Thoracic aorta (tissue), 2 donors: ENCODE measurements around the gene F2RL2. TPM values are rescaled to one million over a fixed set of nuclear protein-coding genes. Genes with fewer than 3 reads are reported as not detected.
"Not testable (repeated sequence)": the region's sequence is repeated elsewhere in the genome, so short reads cannot be mapped to it uniquely, and the experiment has no call there.

ENCODE experiments used
- ATAC-seq: fragments of 150-250 bp; one replicate; pipeline ENCODE4 v1.8.0; 2017; ENCODE audit warnings: low read depth; ENCODE audit not compliant: insufficient number of reproducible peaks, low FRiP score
- DNase-seq: peaks from one replicate; pipeline ENCODE4 v3.0.0-alpha.2; 2020; ENCODE audit warnings: low spot score
- H3K27ac ChIP-seq, 2 donors: fragments of 200-600 bp; sonication (generic); 1 replicate in 1 of 2; 2 replicates in 1 of 2; pipeline ENCODE4 v1.5.1; 2016; ENCODE audit warnings: mild to moderate bottlenecking in 2 of 2, moderate library complexity in 2 of 2
- H3K27me3 ChIP-seq: fragments of 200-600 bp; sonication (generic); replicated peaks from 2 replicates; pipeline ENCODE4 v1.6.0; 2016; ENCODE audit warnings: mild to moderate bottlenecking; ENCODE audit not compliant: insufficient read depth
- H3K36me3 ChIP-seq: fragments of 200-600 bp; sonication (generic); one replicate; pipeline ENCODE4 v1.5.1; 2016
- H3K4me1 ChIP-seq, 2 donors: fragments of 200-600 bp; sonication (generic); 1 replicate in 1 of 2; 2 replicates in 1 of 2; pipeline versions ENCODE4 v1.5.1 to v1.6.0; 2016; ENCODE audit warnings: low read depth in 2 of 2, mild to moderate bottlenecking in 1 of 2; ENCODE audit not compliant: control insufficient read depth in 1 of 2
- H3K4me3 ChIP-seq: fragments of 200-600 bp; sonication (generic); 2 replicates; pipeline ENCODE4 v1.5.1; 2016; ENCODE audit warnings: mild to moderate bottlenecking
- H3K9me3 ChIP-seq: fragments of 200-600 bp; sonication (generic); 2 replicates; pipeline ENCODE4 v1.5.1; 2016
- CTCF ChIP-seq: fragments of 200-600 bp; sonication (generic); IDR thresholded peaks from one replicate; pipeline ENCODE4 v1.5.1; 2019; ENCODE audit warnings: antibody characterized with exemption
- total RNA-seq, 2 donors: library from RNA; depleted of rRNA; stranded (reverse); fragments of >200 nt; gene quantifications; one replicate each; pipeline versions ENCODE4 v1.1.0 to v1.2.3, GENCODE V29; 2016

The F2RL2 gene
- total RNA-seq, 2 donors from 2014 or later, result 2.7 to 13.7 TPM

- H3K27ac ChIP-seq, result no peak overlapping the region
- no peaks in the 10 kb centered on the region for H3K9me3 ChIP-seq
- H3K36me3 ChIP-seq, result no peaks in the 10 kb centered on the region
- no peak for TF ChIP-seq CTCF
- DNase-seq (no peak), ATAC-seq (no peak)
- peaks cover 0 to 10% of the 10 kb centered on the region in 2 donors for H3K4me1 ChIP-seq
- H3K4me3 ChIP-seq, result peak overlapping the region; percentile 20
- H3K27me3 ChIP-seq, result no peaks in the 10 kb centered on the region
Measured at GRCh38 chr5:76607353-76607871, 15.8 kb downstream of the F2RL2 start.

GRCh38 chr5:76606701-76607100 is 16.5 kb downstream of the F2RL2 start:
- no peak for DNase-seq
- H3K4me1 ChIP-seq, result peaks cover 0 to 10% of the 10 kb centered on the region in 2 donors
- H3K4me3 ChIP-seq, result no peak overlapping the region
- no peaks in the 10 kb centered on the region for H3K27me3 ChIP-seq
- ATAC-seq, result no peak
- no peak for TF ChIP-seq CTCF
- no peak overlapping the region for H3K27ac ChIP-seq
- no peaks in the 10 kb centered on the region for H3K36me3 ChIP-seq
- no peaks in the 10 kb centered on the region for H3K9me3 ChIP-seq

- H3K4me1 ChIP-seq, result peaks cover 0 to 10% of the 10 kb centered on the region in 2 donors
- no peak overlapping the region for H3K27ac ChIP-seq
- no peak for TF ChIP-seq CTCF
- DNase-seq, result no peak
- H3K4me3 ChIP-seq, result no peak overlapping the region
- H3K36me3 ChIP-seq, result no peaks in the 10 kb centered on the region
- ATAC-seq, result no peak
- no peaks in the 10 kb centered on the region for H3K27me3 ChIP-seq
- H3K9me3 ChIP-seq, result no peaks in the 10 kb centered on the region
Measured at GRCh38 chr5:76604838-76605237, 18.4 kb downstream of the F2RL2 start.

- not testable (repeated sequence) for H3K4me3 ChIP-seq, H3K27ac ChIP-seq, ATAC-seq, H3K27me3 ChIP-seq, H3K9me3 ChIP-seq, DNase-seq, H3K36me3 ChIP-seq
- peaks cover 0 to 10% of the 10 kb centered on the region in 2 donors for H3K4me1 ChIP-seq
Measured at GRCh38 chr5:76603991-76604390, 19.2 kb downstream of the F2RL2 start.

- Histone ChIP-seq H3K27me3 (no peaks in the 10 kb centered on the region), H3K27ac (no peak overlapping the region), H3K36me3 (no peaks in the 10 kb centered on the region), H3K4me3 (no peak overlapping the region), H3K9me3 (no peaks in the 10 kb centered on the region), H3K4me1 (peaks cover 0 to 2% of the 10 kb centered on the region in 2 donors)
- TF ChIP-seq CTCF, result no peak
- DNase-seq (no peak), ATAC-seq (no peak)
Measured at GRCh38 chr5:76602094-76602726, 21.0 kb downstream of the F2RL2 start.

GRCh38 chr5:76601470-76601869 is 21.7 kb downstream of the F2RL2 start:
- Histone ChIP-seq H3K27me3 (no peaks in the 10 kb centered on the region), H3K36me3 (no peaks in the 10 kb centered on the region), H3K9me3 (no peaks in the 10 kb centered on the region), H3K4me1 (no peaks in the 10 kb centered on the region), H3K27ac (no peak overlapping the region), H3K4me3 (no peak overlapping the region)
- DNase-seq, result no peak
- ATAC-seq, result peak; percentile 63
- TF ChIP-seq CTCF, result peak; percentile 75
